Measurements from ENCODE around the gene MAEL. TPM values are rescaled to one million over a fixed set of nuclear protein-coding genes. Genes with fewer than 3 reads are reported as not detected.

The MAEL gene
- total RNA-seq, 1 donor from 2014 or later: not detected

DNA sequence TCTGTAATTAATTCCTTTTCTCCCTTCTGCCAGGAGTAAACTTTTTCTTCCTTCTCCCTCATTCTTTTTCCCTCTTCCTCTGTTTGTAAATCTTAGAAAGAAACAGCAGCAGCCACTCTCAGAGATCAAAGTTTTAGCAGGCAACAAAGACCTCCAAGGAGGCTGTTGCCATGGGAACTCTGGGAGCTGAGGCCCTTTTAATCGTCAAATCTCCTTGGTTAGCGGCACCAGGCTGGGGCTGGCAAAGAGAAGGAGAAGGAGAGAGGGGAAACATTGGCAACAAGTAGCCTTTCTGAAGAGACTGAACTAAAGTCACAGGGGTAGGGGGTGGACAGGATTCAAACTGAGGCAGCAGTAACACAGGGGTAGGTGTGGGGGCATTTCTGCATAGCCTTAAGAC lies 38.9 kb upstream of the MAEL start:
- Mint-ChIP-seq H3K4me3 (ENCODE audit: unreplicated experiment) (no peak overlapping the region), H3K27me3 (ENCODE audit: low read depth) (no peaks in the 10 kb centered on the region), H3K4me1 (ENCODE audit: low read depth) (peaks cover 30% of the 10 kb centered on the region), H3K9me3 (ENCODE audit: low read depth) (no peaks in the 10 kb centered on the region), H3K36me3 (ENCODE audit: low read depth) (no peaks in the 10 kb centered on the region), H3K27ac (ENCODE audit: unreplicated experiment) (no peak overlapping the region)
- no peak for TF ChIP-seq CTCF (IDR thresholded peaks at IDR 0.05)
- no peak for DNase-seq (ENCODE audit: low spot score)

DNA sequence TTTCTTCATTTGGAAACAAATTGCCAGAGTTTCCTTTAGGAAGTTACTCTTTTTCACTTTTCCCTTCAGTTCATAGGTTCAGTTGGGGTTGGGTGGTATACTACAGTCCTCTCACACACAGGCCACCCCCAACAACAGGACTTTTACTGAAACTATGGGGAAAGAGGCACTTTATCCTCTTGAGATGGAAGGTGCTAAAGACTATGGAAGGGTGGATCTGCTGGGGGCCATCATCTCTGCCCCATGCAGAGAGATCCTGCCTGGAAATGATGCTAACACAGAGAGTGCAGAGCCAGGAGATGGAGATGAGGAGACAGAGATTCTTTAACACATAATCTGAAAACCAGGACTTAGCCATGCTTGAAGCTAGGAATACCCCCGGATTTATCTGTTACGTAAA lies 38.0 kb upstream of the MAEL start:
- no peaks in the 10 kb centered on the region for H3K27me3 Mint-ChIP-seq (ENCODE audit: low read depth)
- no peaks in the 10 kb centered on the region for H3K9me3 Mint-ChIP-seq (ENCODE audit: low read depth)
- H3K4me1 Mint-ChIP-seq (ENCODE audit: low read depth): peaks cover 30% of the 10 kb centered on the region
- H3K36me3 Mint-ChIP-seq (ENCODE audit: low read depth): no peaks in the 10 kb centered on the region
- no peak overlapping the region for H3K27ac Mint-ChIP-seq (ENCODE audit: unreplicated experiment)
- DNase-seq (ENCODE audit: low spot score): no peak
- TF ChIP-seq CTCF (IDR thresholded peaks at IDR 0.05): no peak
- H3K4me3 Mint-ChIP-seq (ENCODE audit: unreplicated experiment): no peak overlapping the region

DNA sequence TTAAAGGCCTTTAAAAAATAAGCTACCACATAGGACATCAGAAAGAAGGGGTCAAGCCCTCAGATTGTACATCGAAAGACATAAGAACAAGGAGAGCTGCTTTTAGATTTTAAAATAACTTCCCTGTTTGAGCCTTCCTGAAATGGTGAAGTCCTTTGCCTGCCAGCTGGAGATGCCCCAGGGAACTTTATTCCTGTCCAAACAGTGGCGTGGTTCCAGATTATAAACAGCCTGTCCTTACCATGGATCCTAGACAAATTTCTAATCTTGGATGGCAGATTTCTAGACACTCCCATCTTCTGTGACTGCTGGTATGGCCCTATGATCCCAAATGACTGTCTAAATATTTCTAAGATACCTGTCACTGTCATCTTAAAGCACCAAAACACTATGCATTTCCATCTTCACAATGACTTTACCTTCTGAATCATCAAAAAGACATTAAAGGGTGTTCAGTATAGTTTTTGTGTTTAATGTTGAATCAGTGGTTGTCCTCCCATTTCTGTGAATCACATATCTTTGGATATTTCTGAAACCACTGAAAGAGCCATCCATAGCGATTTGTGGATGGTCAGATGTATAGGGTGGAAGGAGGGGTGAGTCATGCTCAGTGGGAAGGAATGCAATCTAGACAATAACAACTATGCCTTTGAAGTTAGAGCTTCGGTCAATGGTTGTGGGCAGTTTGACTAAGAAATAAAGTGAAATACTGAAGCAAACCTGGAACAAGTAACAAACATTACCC lies 36.9 kb upstream of the MAEL start:
- Mint-ChIP-seq H3K27ac (ENCODE audit: unreplicated experiment) (peak overlapping the region; percentile 24), H3K27me3 (ENCODE audit: low read depth) (peaks cover 7% of the 10 kb centered on the region), H3K9me3 (ENCODE audit: low read depth) (no peaks in the 10 kb centered on the region), H3K4me3 (ENCODE audit: unreplicated experiment) (no peak overlapping the region), H3K36me3 (ENCODE audit: low read depth) (no peaks in the 10 kb centered on the region), H3K4me1 (ENCODE audit: low read depth) (peaks cover 27% of the 10 kb centered on the region)
- DNase-seq (ENCODE audit: low spot score): no peak
- TF ChIP-seq CTCF (IDR thresholded peaks at IDR 0.05): no peak

DNA sequence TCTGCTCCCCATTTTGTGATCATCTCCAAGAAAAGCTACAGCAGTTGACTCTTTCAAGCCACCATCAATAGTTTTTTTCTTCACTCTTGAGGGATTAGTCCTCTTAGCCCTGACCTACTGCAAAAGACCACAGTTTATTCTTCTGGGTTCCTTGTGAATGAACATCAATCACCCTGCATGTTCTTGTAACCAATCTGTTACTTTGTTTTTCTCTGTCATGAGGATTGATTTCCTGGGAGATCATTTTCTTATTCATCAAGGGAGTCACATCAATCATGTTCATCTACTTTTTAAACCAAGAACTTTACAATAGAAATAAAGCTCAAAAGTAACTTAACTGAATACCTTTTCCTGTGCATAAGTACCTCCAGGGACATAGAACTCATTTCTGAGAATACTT lies 35.6 kb upstream of the MAEL start:
- Mint-ChIP-seq H3K9me3 (ENCODE audit: low read depth) (no peaks in the 10 kb centered on the region), H3K4me3 (ENCODE audit: unreplicated experiment) (no peak overlapping the region), H3K27ac (ENCODE audit: unreplicated experiment) (no peak overlapping the region), H3K27me3 (ENCODE audit: low read depth) (peaks cover 18% of the 10 kb centered on the region), H3K4me1 (ENCODE audit: low read depth) (peaks cover 19% of the 10 kb centered on the region), H3K36me3 (ENCODE audit: low read depth) (no peaks in the 10 kb centered on the region)
- no peak for TF ChIP-seq CTCF (IDR thresholded peaks at IDR 0.05)
- DNase-seq (ENCODE audit: low spot score): no peak

- peaks cover 17% of the 10 kb centered on the region for H3K4me1 Mint-ChIP-seq (ENCODE audit: low read depth)
- DNase-seq (ENCODE audit: low spot score): no peak
- peaks cover 42% of the 10 kb centered on the region for H3K27me3 Mint-ChIP-seq (ENCODE audit: low read depth)
- no peak overlapping the region for H3K4me3 Mint-ChIP-seq (ENCODE audit: unreplicated experiment)
- no peaks in the 10 kb centered on the region for H3K36me3 Mint-ChIP-seq (ENCODE audit: low read depth)
- TF ChIP-seq CTCF (IDR thresholded peaks at IDR 0.05): no peak
- H3K27ac Mint-ChIP-seq (ENCODE audit: unreplicated experiment): no peak overlapping the region
- no peaks in the 10 kb centered on the region for H3K9me3 Mint-ChIP-seq (ENCODE audit: low read depth)
These were observed 32.8 kb upstream of the MAEL start for GRCh38 chr1:166956057-166956850.

Measured in chondrocyte (in vitro differentiated cells).